ENCODE measurements around the gene STAP1. TPM values are rescaled to one million over a fixed set of nuclear protein-coding genes. Genes with fewer than 3 reads are reported as not detected.

The STAP1 gene, protein sequence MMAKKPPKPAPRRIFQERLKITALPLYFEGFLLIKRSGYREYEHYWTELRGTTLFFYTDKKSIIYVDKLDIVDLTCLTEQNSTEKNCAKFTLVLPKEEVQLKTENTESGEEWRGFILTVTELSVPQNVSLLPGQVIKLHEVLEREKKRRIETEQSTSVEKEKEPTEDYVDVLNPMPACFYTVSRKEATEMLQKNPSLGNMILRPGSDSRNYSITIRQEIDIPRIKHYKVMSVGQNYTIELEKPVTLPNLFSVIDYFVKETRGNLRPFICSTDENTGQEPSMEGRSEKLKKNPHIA
- total RNA-seq (1 to 10 TPM; 2.7 to 3.6 TPM), total RNA-seq (1.3 to 14.7 (median 5.2) reads per million in 172 experiments)
- 6.7 TPM for polyA plus RNA-seq (2013, experiment 1 of 2)
- polyA plus RNA-seq (2013, experiment 2 of 2), result 2.7 TPM

DNA sequence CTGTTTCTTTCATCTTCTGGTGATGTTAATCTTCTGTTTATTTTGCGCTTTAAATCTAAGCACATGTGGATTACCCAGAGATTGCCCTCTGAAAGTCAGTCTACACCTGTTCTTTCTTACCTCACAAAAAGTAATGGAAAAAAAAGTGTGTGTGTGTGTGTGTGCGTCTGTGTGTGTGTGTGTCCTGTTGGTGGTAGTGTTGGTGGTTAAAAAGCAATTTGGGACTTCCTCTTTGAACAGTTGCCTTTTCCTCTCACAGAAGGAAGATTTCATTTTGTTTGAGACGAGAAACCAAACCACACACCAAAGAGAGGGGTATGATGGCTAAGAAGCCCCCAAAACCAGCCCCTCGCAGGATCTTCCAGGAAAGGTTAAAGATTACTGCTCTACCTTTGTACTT is at the start of gene STAP1:
Gene STAP1, plus strand, starts transcription at position 235 of the 400 bp plus-strand sequence. Its CDS starts 83 bp downstream, at position 318.
- ChIA-PET POLR2A (interaction anchor here (0.7 to 1.0 kb wide), 2 partner anchors 13 to 23 kb away, joined by 3 read pairs; partner anchors contain the start of gene CENPC), CTCF (no interaction called here)
- Mint-ChIP-seq H3K27ac (peak within 1 kb of the TSS; percentile 77), H3K27me3 (no peaks in the 10 kb centered on the region), H3K9me3 (no peaks in the 10 kb centered on the region), H3K36me3 (ENCODE audit: low read depth) (peaks cover 4% of the 10 kb centered on the region), H3K4me1 (ENCODE audit: low read depth) (peaks cover 48% of the 10 kb centered on the region), H3K4me3 (peak within 1 kb of the TSS; percentile 89)
- Histone ChIP-seq H3K4me1 (ENCODE audit: insufficient read depth, low read length) (peaks cover 4% of the 10 kb centered on the region), H3K36me3 (ENCODE audit: insufficient read depth, low read length) (no peaks in the 10 kb centered on the region), H3K27me3 (ENCODE audit: control insufficient read depth in 1 of 2, insufficient read depth in 2 of 2, low read length in 2 of 2) (no peaks in the 10 kb centered on the region), H3K9me3 (ENCODE audit: control insufficient read depth in 1 of 2, insufficient read depth in 1 of 2, low read length in 2 of 2) (no peaks in the 10 kb centered on the region), H3K4me3 (ENCODE audit: low read length) (peak within 1 kb of the TSS; percentile 37), H3K27ac (ENCODE audit: low read depth in 1 of 2, low read length in 2 of 2) (no peak within 1 kb of the TSS)
- DNase-seq (peak in 7 of 14 experiments; percentile 12 to 71 (median 36)), ATAC-seq (ENCODE audit: poor library complexity) (peak; percentile 84)
- intact Hi-C loops (cut with DNase I, micrococcal nuclease), result no loop called here
- TF ChIP-seq, protein P1, sequence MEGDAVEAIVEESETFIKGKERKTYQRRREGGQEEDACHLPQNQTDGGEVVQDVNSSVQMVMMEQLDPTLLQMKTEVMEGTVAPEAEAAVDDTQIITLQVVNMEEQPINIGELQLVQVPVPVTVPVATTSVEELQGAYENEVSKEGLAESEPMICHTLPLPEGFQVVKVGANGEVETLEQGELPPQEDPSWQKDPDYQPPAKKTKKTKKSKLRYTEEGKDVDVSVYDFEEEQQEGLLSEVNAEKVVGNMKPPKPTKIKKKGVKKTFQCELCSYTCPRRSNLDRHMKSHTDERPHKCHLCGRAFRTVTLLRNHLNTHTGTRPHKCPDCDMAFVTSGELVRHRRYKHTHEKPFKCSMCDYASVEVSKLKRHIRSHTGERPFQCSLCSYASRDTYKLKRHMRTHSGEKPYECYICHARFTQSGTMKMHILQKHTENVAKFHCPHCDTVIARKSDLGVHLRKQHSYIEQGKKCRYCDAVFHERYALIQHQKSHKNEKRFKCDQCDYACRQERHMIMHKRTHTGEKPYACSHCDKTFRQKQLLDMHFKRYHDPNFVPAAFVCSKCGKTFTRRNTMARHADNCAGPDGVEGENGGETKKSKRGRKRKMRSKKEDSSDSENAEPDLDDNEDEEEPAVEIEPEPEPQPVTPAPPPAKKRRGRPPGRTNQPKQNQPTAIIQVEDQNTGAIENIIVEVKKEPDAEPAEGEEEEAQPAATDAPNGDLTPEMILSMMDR (IDR thresholded peaks at IDR 0.05), result no peak

DNA sequence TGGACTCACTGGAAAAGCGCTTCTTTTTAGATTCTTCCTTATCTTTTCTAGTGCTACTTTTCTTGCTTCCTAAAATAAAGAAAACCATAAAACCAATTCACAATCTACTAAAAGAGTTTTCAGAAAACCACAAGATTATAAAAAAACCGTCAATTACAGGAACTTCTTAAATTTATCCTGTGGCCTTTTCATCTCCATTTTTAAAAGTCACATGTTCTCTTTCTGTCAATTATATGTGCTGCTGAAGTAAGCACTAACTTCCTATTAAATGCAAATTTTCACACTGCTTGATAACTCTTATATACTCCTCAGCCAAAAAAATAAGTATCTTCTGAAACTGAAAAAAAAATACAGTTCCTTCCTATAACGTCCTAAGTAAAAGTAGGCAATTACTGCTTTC is 46.0 kb upstream of the STAP1 start:
- intact Hi-C loops (cut with DNase I, micrococcal nuclease), result no loop called here
- Mint-ChIP-seq H3K27ac (no peak overlapping the region), H3K9me3 (no peaks in the 10 kb centered on the region), H3K27me3 (no peaks in the 10 kb centered on the region), H3K4me3 (no peak overlapping the region), H3K36me3 (ENCODE audit: low read depth) (peaks cover 95% of the 10 kb centered on the region), H3K4me1 (ENCODE audit: low read depth) (peaks cover 44% of the 10 kb centered on the region)
- H3K27me3 ChIP-seq (ENCODE audit: control insufficient read depth in 1 of 2, insufficient read depth in 2 of 2, low read length in 2 of 2), result no peaks in the 10 kb centered on the region
- CTCF ChIA-PET, result no interaction called here
- no peak overlapping the region for H3K27ac ChIP-seq (ENCODE audit: low read depth in 1 of 2, low read length in 2 of 2)
- H3K9me3 ChIP-seq (ENCODE audit: control insufficient read depth in 1 of 2, insufficient read depth in 1 of 2, low read length in 2 of 2), result no peaks in the 10 kb centered on the region
- H3K4me1 ChIP-seq (ENCODE audit: insufficient read depth, low read length), result no peaks in the 10 kb centered on the region
- POLR2A ChIA-PET, result no interaction called here
- ATAC-seq (ENCODE audit: poor library complexity), result no peak
- H3K36me3 ChIP-seq (ENCODE audit: insufficient read depth, low read length), result peaks cover 75% of the 10 kb centered on the region
- TF ChIP-seq, protein P1 (IDR thresholded peaks at IDR 0.05), result no peak
- H3K4me3 ChIP-seq (ENCODE audit: low read length), result no peak overlapping the region
- DNase-seq, result no peak

DNA sequence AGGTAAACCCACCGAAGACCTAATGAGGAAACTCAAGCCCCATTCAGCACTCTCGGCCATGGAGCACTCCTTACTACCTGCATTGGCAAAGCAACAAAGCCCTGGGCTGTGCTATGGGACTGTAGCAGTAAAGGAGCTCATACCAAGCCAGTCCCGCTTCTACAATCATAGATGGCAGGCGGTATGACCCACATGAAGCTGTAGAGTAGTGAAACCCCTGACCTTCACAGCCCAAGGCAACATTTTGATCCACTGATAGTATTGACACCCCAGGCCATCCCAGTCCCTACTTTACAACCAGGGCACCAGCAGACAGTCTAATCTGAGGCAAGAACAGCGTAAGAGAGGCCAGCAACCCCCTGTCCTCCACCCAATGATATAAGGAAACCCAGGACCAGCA is 38.4 kb upstream of the STAP1 start:
- POLR2A ChIA-PET, result no interaction called here

More for the DNA sequence above, 38.4 kb upstream of the STAP1 start:
- Histone ChIP-seq H3K27ac (ENCODE audit: low read depth in 1 of 2, low read length in 2 of 2) (no peak overlapping the region), H3K9me3 (ENCODE audit: control insufficient read depth in 1 of 2, insufficient read depth in 1 of 2, low read length in 2 of 2) (no peaks in the 10 kb centered on the region), H3K27me3 (ENCODE audit: control insufficient read depth in 1 of 2, insufficient read depth in 2 of 2, low read length in 2 of 2) (no peaks in the 10 kb centered on the region), H3K4me3 (ENCODE audit: low read length) (no peak overlapping the region), H3K4me1 (ENCODE audit: insufficient read depth, low read length) (peaks cover 5% of the 10 kb centered on the region), H3K36me3 (ENCODE audit: insufficient read depth, low read length) (peaks cover 60% of the 10 kb centered on the region)
- DNase-seq, result no peak
- intact Hi-C loops (cut with DNase I, micrococcal nuclease), result no loop called here
- Mint-ChIP-seq H3K27ac (no peak overlapping the region), H3K9me3 (peaks cover 2% of the 10 kb centered on the region), H3K36me3 (ENCODE audit: low read depth) (peaks cover 88% of the 10 kb centered on the region), H3K27me3 (no peaks in the 10 kb centered on the region), H3K4me1 (ENCODE audit: low read depth) (peaks cover 58% of the 10 kb centered on the region), H3K4me3 (no peak overlapping the region)
- ATAC-seq (ENCODE audit: poor library complexity), result no peak
- CTCF ChIA-PET, result no interaction called here
- TF ChIP-seq, protein P1 (IDR thresholded peaks at IDR 0.05), result no peak

All from CD4-positive, alpha-beta T cell (primary cell).